ENCODE data around the gene RERE. TPM values are rescaled to one million over a fixed set of nuclear protein-coding genes. Genes with fewer than 3 reads are reported as not detected.

The RERE gene
- polyA plus RNA-seq, 1 of the 3 experiments (the other 2 are of a cell fraction) = 8.1 TPM

- no peaks in the 10 kb centered on the region for H3K9me2 ChIP-seq
- H3K9me3 ChIP-seq = peaks cover 11% of the 10 kb centered on the region
- no peaks in the 10 kb centered on the region for H4K20me1 ChIP-seq (ENCODE audit: insufficient read depth)
- 82% methylated on average over 1 of the region's 1 CpG for WGBS (ENCODE audit: low lambda C conversion rate)
- peaks cover 0 to 9% of the 10 kb centered on the region in 2 experiments; a peak in 3 of 4 replicates for H3K4me1 ChIP-seq (ENCODE audit: control insufficient read depth in 1 of 2, insufficient read depth in 2 of 2, low read depth in 1 of 2, low read length in 1 of 2)
- no peak for DNase-seq
- H3K27me3 ChIP-seq (ENCODE audit: insufficient read depth) = no peaks in the 10 kb centered on the region
- TF ChIP-seq IRF3 (IDR thresholded peaks at IDR 0.05; ENCODE audit: low read depth, low read length) (no peak), EZH2phosphoT487 (IDR thresholded peaks at IDR 0.05; ENCODE audit: borderline replicate concordance, low read depth) (no peak), CTCF (IDR thresholded peaks at IDR 0.05) (no peak)
- no peak overlapping the region for H3K9ac ChIP-seq
- H3K4me3 ChIP-seq (ENCODE audit: low read depth in 2 of 2, low read length in 1 of 2) = no peak overlapping the region
- no peak overlapping the region for H2AFZ ChIP-seq (ENCODE audit: low read depth)
- H3K27ac ChIP-seq (ENCODE audit: low read depth in 2 of 2, low read length in 1 of 2) = no peak overlapping the region
- H3K36me3 ChIP-seq (replicated peaks in 1 of 2; ENCODE audit: control insufficient read depth in 1 of 2, insufficient read depth in 2 of 2, low read length in 1 of 2) = peaks cover 11 to 24% of the 10 kb centered on the region in 2 experiments
- ChIA-PET POLR2A (no interaction called here), CTCF (no interaction called here)
- H3F3A ChIP-seq (replicated peaks; ENCODE audit: insufficient read depth) = peaks cover 8% of the 10 kb centered on the region
- peaks cover 5% of the 10 kb centered on the region; the same call in 1 of the 2 replicates for H3K79me2 ChIP-seq (ENCODE audit: insufficient read depth)
- no peak overlapping the region for H3K4me2 ChIP-seq
Measured at GRCh38 chr1:8544644-8545043, 272.8 kb downstream of the RERE start.

GRCh38 chr1:8543965-8544364 lies 273.5 kb downstream of the RERE start:
- ChIA-PET CTCF (no interaction called here), POLR2A (no interaction called here)
- no peak for DNase-seq

More at GRCh38 chr1:8543965-8544364, 273.5 kb downstream of the RERE start:
- H2AFZ ChIP-seq (ENCODE audit: low read depth) = no peak overlapping the region
- TF ChIP-seq NFIC (IDR thresholded peaks at IDR 0.05; ENCODE audit: borderline replicate concordance) (no peak), PBX3 (IDR thresholded peaks at IDR 0.05) (no peak), FOXM1 (IDR thresholded peaks at IDR 0.05; ENCODE audit: low read depth) (no peak), SMC3 (IDR thresholded peaks at IDR 0.05; ENCODE audit: low read depth, low read length) (no peak), RFX5 (IDR thresholded peaks at IDR 0.05; ENCODE audit: low read length) (no peak), FOXJ3 (CRISPR knock-in tag; IDR thresholded peaks at IDR 0.05) (no peak), NRF1 (IDR thresholded peaks at IDR 0.05; ENCODE audit: low read depth, low read length) (no peak), ELF1 (IDR thresholded peaks at IDR 0.05) (no peak), EZH2phosphoT487 (IDR thresholded peaks at IDR 0.05; ENCODE audit: borderline replicate concordance, low read depth) (no peak), JUND (IDR thresholded peaks at IDR 0.05) (no peak), CHD2 (IDR thresholded peaks at IDR 0.05; ENCODE audit: low read length, partially characterized antibody) (no peak), SIN3A (IDR thresholded peaks at IDR 0.05; ENCODE audit: borderline replicate concordance, low read depth, low read length) (no peak), ZBTB33 (IDR thresholded peaks at IDR 0.05; ENCODE audit: borderline replicate concordance, low read depth) (no peak), IRF3 (IDR thresholded peaks at IDR 0.05; ENCODE audit: low read depth, low read length) (no peak), GATA2 (CRISPR knock-in tag; IDR thresholded peaks at IDR 0.05) (no peak)
- no peaks in the 10 kb centered on the region for H3K9me2 ChIP-seq
- peaks cover 5% of the 10 kb centered on the region; the same call in 1 of the 2 replicates for H3K79me2 ChIP-seq (ENCODE audit: insufficient read depth)
- H3K9ac ChIP-seq = no peak overlapping the region
- H3K36me3 ChIP-seq (replicated peaks in 1 of 2; ENCODE audit: control insufficient read depth in 1 of 2, insufficient read depth in 2 of 2, low read length in 1 of 2) = peaks cover 11 to 31% of the 10 kb centered on the region in 2 experiments
- peaks cover 11% of the 10 kb centered on the region for H3K9me3 ChIP-seq
- H3F3A ChIP-seq (replicated peaks; ENCODE audit: insufficient read depth) = peaks cover 8% of the 10 kb centered on the region
- no peaks in the 10 kb centered on the region for H4K20me1 ChIP-seq (ENCODE audit: insufficient read depth)
- no peaks in the 10 kb centered on the region for H3K27me3 ChIP-seq (ENCODE audit: insufficient read depth)
- H3K27ac ChIP-seq (ENCODE audit: low read depth in 2 of 2, low read length in 1 of 2) = no peak overlapping the region
- H3K4me2 ChIP-seq = no peak overlapping the region
- H3K4me3 ChIP-seq (ENCODE audit: low read depth in 2 of 2, low read length in 1 of 2) = no peak overlapping the region
- peaks cover 0 to 9% of the 10 kb centered on the region in 2 experiments; a peak in 3 of 4 replicates for H3K4me1 ChIP-seq (ENCODE audit: control insufficient read depth in 1 of 2, insufficient read depth in 2 of 2, low read depth in 1 of 2, low read length in 1 of 2)

Measured in SK-N-SH (cell line).